Left lung (tissue), 10 donors: ENCODE results near the gene KCTD17. TPM values are rescaled to one million over a fixed set of nuclear protein-coding genes. Genes with fewer than 3 reads are reported as not detected.

Experiments used
- ATAC-seq: fragments of 200-7000 bp; cut with Tn5 transposase; one replicate; pipeline ENCODE4 v1.9.1; 2020; ENCODE audit warnings: moderate library complexity
- DNase-seq, 4 donors: peaks; one replicate each; pipeline ENCODE4 v3.0.0-alpha.2; 2013 to 2020
- H3K27ac ChIP-seq, 2 donors: fragments of 200-600 bp; sonication (generic) in 1 of 2; one replicate each; pipeline versions ENCODE4 v1.5.0 to v1.8.0; 2020 to 2021
- H3K27me3 ChIP-seq, 2 donors: fragments of 200-600 bp; sonication (generic) in 1 of 2; one replicate each; pipeline versions ENCODE4 v1.5.0 to v1.8.0; 2020 to 2021
- H3K36me3 ChIP-seq, 2 donors: fragments of 200-600 bp; sonication (generic) in 1 of 2; one replicate each; pipeline versions ENCODE4 v1.5.0 to v1.8.0; 2020 to 2021
- H3K4me1 ChIP-seq, 2 donors: fragments of 200-600 bp; one replicate each; pipeline ENCODE4 v1.8.0; 2021
- H3K4me3 ChIP-seq, 2 donors: fragments of 200-600 bp; sonication (generic) in 1 of 2; one replicate each; pipeline versions ENCODE4 v1.5.0 to v1.8.0; 2020 to 2021; ENCODE audit warnings: mild to moderate bottlenecking in 1 of 2
- H3K9me3 ChIP-seq, 2 donors: fragments of 200-600 bp; sonication (generic) in 1 of 2; one replicate each; pipeline versions ENCODE4 v1.5.0 to v1.8.0; 2020 to 2021
- CTCF ChIP-seq, 2 donors: fragments of 200-600 bp; sonication (generic) in 1 of 2; IDR thresholded peaks; one replicate each; pipeline versions ENCODE4 v1.5.0 to v1.8.0; 2021; ENCODE audit warnings: antibody characterized with exemption in 2 of 2
- intact Hi-C, 2 donors: fragments of 100-400 bp; cut with DNase I; formaldehyde crosslinking; loops; one replicate each; pipeline versions ENCODE4 v1.11.2 to v1.14.2; 2022
- polyA plus RNA-seq, 6 donors: library from polyadenylated mRNA; unstranded; fragments of 120-200 nt; gene quantifications; one replicate each; pipeline ENCODE4 v1.2.1, GENCODE V29; 2013; ENCODE audit not compliant: insufficient read length in 6 of 6
- total RNA-seq, 2 donors: library from RNA; stranded (reverse); fragmentation: NEBNext Ultra II Directional; extraction: Animal tissue kit (Norgen Biotek cat#: 25700); gene quantifications; one replicate each; pipeline ENCODE4 v1.2.1, GENCODE V29; 2021
- donor health status: DM: no; HTN: yes; CAD: no.
- donor health status: DM: no; HTN: no; CAD: no.

Gene KCTD17
- total and polyA plus RNA-seq, 8 donors: 20.5 to 34.2 (median 25.6) TPM

GRCh38 chr22:37045958-37046357 lies 5.6 kb upstream of the KCTD17 start:
- TF ChIP-seq CTCF (IDR thresholded peaks at IDR 0.05): peak in 1 of 2 donors; percentile 11
- H3K27ac ChIP-seq: no peak overlapping the region
- ATAC-seq (no peak), DNase-seq (no peak)
- H3K4me3 ChIP-seq: no peak overlapping the region
- no peaks in the 10 kb centered on the region for H3K36me3 ChIP-seq
- H3K27me3 ChIP-seq: no peaks in the 10 kb centered on the region
- H3K4me1 ChIP-seq: peaks cover 0 to 19% of the 10 kb centered on the region in 2 donors
- H3K9me3 ChIP-seq: no peaks in the 10 kb centered on the region
- intact Hi-C loops: no loop called here

DNA sequence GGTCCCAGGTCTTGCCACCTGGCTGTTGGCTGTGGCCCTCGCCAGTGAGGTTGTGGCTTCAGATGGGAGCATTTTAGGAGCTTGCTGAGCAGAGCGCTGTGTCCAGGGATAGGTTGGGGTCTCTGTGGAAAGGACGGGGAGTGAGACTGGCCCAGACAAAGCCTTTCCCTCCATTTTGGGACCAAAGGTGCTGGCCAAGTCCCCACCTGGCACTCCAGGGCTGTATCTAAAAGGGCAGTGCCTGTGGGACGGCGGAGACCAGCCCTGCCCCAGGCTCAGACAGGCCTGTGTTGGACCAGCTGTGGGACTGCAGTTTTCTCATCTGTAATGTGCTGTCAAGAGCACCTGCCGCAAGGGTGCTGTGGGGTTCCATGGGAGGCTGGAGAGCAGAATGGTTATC lies 5.0 kb upstream of the KCTD17 start:
- H3K27ac ChIP-seq: no peak overlapping the region
- H3K4me1 ChIP-seq: peaks cover 0 to 25% of the 10 kb centered on the region in 2 donors
- no peaks in the 10 kb centered on the region for H3K9me3 ChIP-seq
- H3K4me3 ChIP-seq: no peak overlapping the region
- peaks cover 0 to 4% of the 10 kb centered on the region in 2 donors for H3K27me3 ChIP-seq
- intact Hi-C loops: no loop called here
- no peak for TF ChIP-seq CTCF (IDR thresholded peaks at IDR 0.05)
- ATAC-seq: no peak
- no peak for DNase-seq
- no peaks in the 10 kb centered on the region for H3K36me3 ChIP-seq

DNA sequence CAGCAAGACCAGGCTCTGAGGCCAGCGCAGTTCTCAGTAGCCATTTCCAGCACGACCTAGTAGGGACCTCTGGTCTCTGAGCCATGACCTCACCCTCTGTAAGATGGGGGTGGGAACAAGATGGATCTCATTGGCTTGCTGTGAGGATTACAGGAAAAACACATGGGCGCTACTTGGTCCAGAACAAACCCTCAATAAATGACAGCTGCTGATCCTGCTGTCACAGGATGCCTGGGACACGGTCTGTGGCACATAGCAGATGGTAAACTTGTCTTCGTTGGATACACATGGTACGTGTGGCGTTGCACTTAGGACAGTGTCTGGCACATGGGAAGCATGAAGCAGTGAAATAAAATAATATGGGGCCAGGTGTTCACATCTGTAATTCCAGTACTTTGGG lies 4.5 kb upstream of the KCTD17 start:
- TF ChIP-seq CTCF (IDR thresholded peaks at IDR 0.05): no peak
- H3K27ac ChIP-seq: no peak overlapping the region
- no peak overlapping the region for H3K4me3 ChIP-seq
- intact Hi-C loops: no loop called here
- H3K4me1 ChIP-seq: peaks cover under 1 to 29% of the 10 kb centered on the region in 2 donors
- peaks cover 0 to 8% of the 10 kb centered on the region in 2 donors for H3K27me3 ChIP-seq
- no peak for DNase-seq
- no peaks in the 10 kb centered on the region for H3K9me3 ChIP-seq
- H3K36me3 ChIP-seq: no peaks in the 10 kb centered on the region
- no peak for ATAC-seq

DNA sequence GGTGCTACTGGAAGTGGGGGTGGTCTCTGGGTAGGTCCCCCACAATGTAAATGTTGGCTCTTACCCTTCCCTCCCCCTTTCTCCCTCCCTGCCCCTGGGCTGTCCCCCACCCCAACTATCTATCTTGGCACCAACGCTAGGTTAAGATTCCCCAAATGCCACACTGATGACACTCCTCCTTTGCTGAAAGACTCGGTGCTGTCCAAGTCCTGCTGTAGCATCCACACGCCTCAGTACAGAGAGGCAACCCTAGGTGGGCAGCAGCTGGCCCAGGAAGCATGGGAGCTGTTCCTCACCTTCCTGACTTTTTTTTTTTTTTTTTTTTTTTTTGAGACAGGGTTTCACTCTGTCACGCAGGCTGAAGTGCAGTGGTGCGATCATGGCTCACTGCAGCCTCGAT lies 3.4 kb upstream of the KCTD17 start:
- Histone ChIP-seq H3K27ac (no peak overlapping the region), H3K9me3 (no peaks in the 10 kb centered on the region), H3K4me1 (peaks cover 7 to 41% of the 10 kb centered on the region in 2 donors), H3K4me3 (no peak overlapping the region), H3K36me3 (no peaks in the 10 kb centered on the region), H3K27me3 (peaks cover 0 to 16% of the 10 kb centered on the region in 2 donors)
- intact Hi-C loops: no loop called here
- no peak for ATAC-seq
- DNase-seq: no peak
- no peak for TF ChIP-seq CTCF (IDR thresholded peaks at IDR 0.05)

DNA sequence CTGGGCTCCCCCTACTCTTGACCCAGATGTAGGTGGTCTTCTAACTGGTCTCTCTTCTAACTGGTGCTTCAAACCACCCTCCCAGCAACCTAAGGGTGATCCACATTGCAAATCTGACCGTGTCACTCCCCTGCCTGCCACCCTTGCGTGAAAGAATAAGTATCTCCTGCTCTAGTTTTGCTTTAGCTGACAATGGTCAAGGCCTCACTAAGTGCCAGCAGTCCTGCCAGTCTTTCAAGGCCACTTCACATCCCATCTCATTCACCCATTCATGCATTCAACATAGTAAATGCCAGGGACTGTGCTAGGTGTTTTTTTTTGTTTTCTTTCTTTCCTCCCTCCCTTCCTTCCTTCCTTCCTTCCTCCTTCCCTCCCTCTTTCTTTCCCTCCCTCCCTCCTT lies 2.3 kb upstream of the KCTD17 start:
- Histone ChIP-seq H3K27me3 (peaks cover 0 to 16% of the 10 kb centered on the region in 2 donors), H3K4me1 (peaks cover 7 to 36% of the 10 kb centered on the region in 2 donors), H3K9me3 (no peaks in the 10 kb centered on the region), H3K36me3 (no peaks in the 10 kb centered on the region), H3K4me3 (no peak overlapping the region), H3K27ac (no peak overlapping the region)
- no peak for ATAC-seq
- intact Hi-C loops: no loop called here
- TF ChIP-seq CTCF (IDR thresholded peaks at IDR 0.05): no peak
- no peak for DNase-seq
